Fibroblast of lung (primary cell): ENCODE data around the gene PTPN2. TPM values are rescaled to one million over a fixed set of nuclear protein-coding genes. Genes with fewer than 3 reads are reported as not detected.

ENCODE experiments used
- DNase-seq, 2 donors: peaks; one replicate each; pipeline versions ENCODE4 v3.0.0 to v3.0.0-alpha.2; 2010; ENCODE audit warnings: low read depth in 2 of 2
- H2AFZ ChIP-seq: 2 replicates; pipeline ENCODE4 v1.5.1; 2012; ENCODE audit warnings: low read length, control low read depth, inconsistent platforms
- H3K27ac ChIP-seq: 2 replicates; pipeline ENCODE4 v1.5.1; 2011; ENCODE audit warnings: low read length, control low read depth; ENCODE audit not compliant: insufficient read depth
- H3K27me3 ChIP-seq: 2 replicates; pipeline ENCODE4 v1.5.1; 2011; ENCODE audit warnings: mild to moderate bottlenecking, low read length; ENCODE audit not compliant: control insufficient read depth, insufficient read depth
- H3K36me3 ChIP-seq: 2 replicates; pipeline ENCODE4 v1.5.1; 2011; ENCODE audit warnings: low read length; ENCODE audit not compliant: control insufficient read depth, insufficient read depth
- H3K4me1 ChIP-seq: 2 replicates; pipeline ENCODE4 v1.5.1; 2011; ENCODE audit warnings: low read length; ENCODE audit not compliant: control insufficient read depth, insufficient read depth; ENCODE audit errors: extremely low read depth
- H3K4me2 ChIP-seq: 2 replicates; pipeline ENCODE4 v1.5.1; 2011; ENCODE audit warnings: low read length, control low read depth; ENCODE audit not compliant: insufficient read depth; ENCODE audit errors: extremely low read depth
- H3K4me3 ChIP-seq, 4 experiments: fragments of 200-600 bp in 1 of 4; sonication (generic) in 1 of 4; replicated peaks in 1 of 4; 2 replicates each; pipeline ENCODE4 v1.5.1; 2011 to 2016; ENCODE audit warnings: low read length in 4 of 4, low read depth in 3 of 4, mild to moderate bottlenecking in 3 of 4, control low read depth in 2 of 4, inconsistent platforms in 1 of 4, mixed read lengths in 1 of 4; ENCODE audit not compliant: insufficient read depth in 1 of 4; ENCODE audit errors: control extremely low read depth in 1 of 4
- H3K79me2 ChIP-seq: 2 replicates; pipeline ENCODE4 v1.5.1; 2012; ENCODE audit warnings: mild to moderate bottlenecking, low read length, inconsistent platforms; ENCODE audit not compliant: control insufficient read depth, insufficient read depth
- H3K9ac ChIP-seq: 2 replicates; pipeline ENCODE4 v1.5.1; 2011; ENCODE audit warnings: mild to moderate bottlenecking, low read length, control low read depth; ENCODE audit not compliant: insufficient read depth
- H3K9me3 ChIP-seq: 2 replicates; pipeline ENCODE4 v1.5.1; 2012; ENCODE audit warnings: low read depth, low read length; ENCODE audit not compliant: control insufficient read depth, insufficient read depth
- H4K20me1 ChIP-seq: 2 replicates; pipeline ENCODE4 v1.5.1; 2011; ENCODE audit warnings: low read length; ENCODE audit not compliant: control insufficient read depth, insufficient read depth; ENCODE audit errors: extremely low read depth
- CTCF ChIP-seq, 2 donors: IDR thresholded peaks in 1 of 2; conservative IDR thresholded peaks in 1 of 2; 1 replicate in 1 of 2; 2 replicates in 1 of 2; pipeline ENCODE4 v1.5.1; 2011 to 2012; ENCODE audit warnings: low read length in 2 of 2, control low read depth in 1 of 2, inconsistent platforms in 1 of 2, low read depth in 1 of 2, mild to moderate bottlenecking in 1 of 2
- EZH2 ChIP-seq: IDR thresholded peaks from 2 replicates; pipeline ENCODE4 v1.5.1; 2012; ENCODE audit warnings: low read length, control low read depth, mild to moderate bottlenecking; ENCODE audit errors: missing control alignments
- polyA plus RNA-seq, 2 donors: library from polyadenylated mRNA; depleted of rRNA in 1 of 2; stranded (reverse) in 1 of 2; unstranded in 1 of 2; fragments of >200 nt; gene quantifications; 2 replicates each; pipeline ENCODE4 v1.2.1, GENCODE V29; 2011 to 2012; ENCODE audit warnings: missing spikeins in 1 of 2
- total RNA-seq: library from RNA; depleted of rRNA; stranded (reverse); fragments of >200 nt; gene quantifications from 2 replicates; pipeline ENCODE4 v1.2.1, GENCODE V29; 2014

Gene PTPN2
- total and polyA plus RNA-seq, 2 donors (not counting 1 experiment from before 2014, with no cell fraction given) = 23.6 to 23.7 TPM

GRCh38 chr18:12768625-12769024 is 115.4 kb downstream of the PTPN2 start:
- Histone ChIP-seq H3K4me3 (no peak overlapping the region), H3K9ac (no peak overlapping the region), H3K27me3 (no peaks in the 10 kb centered on the region), H4K20me1 (no peaks in the 10 kb centered on the region), H3K27ac (no peak overlapping the region), H3K4me2 (no peak overlapping the region), H3K9me3 (no peaks in the 10 kb centered on the region), H3K36me3 (no peaks in the 10 kb centered on the region), H3K4me1 (no peaks in the 10 kb centered on the region), H2AFZ (no peak overlapping the region), H3K79me2 (no peaks in the 10 kb centered on the region)
- TF ChIP-seq CTCF (conservative IDR thresholded peaks at IDR 0.05 in 1 of 2, IDR thresholded peaks at IDR 0.05 in 1 of 2; ENCODE audit: low read depth in 1 of 2, low read length in 2 of 2) (no peak), EZH2 (no peak)
- DNase-seq = peak; percentile 9 to 37

DNA sequence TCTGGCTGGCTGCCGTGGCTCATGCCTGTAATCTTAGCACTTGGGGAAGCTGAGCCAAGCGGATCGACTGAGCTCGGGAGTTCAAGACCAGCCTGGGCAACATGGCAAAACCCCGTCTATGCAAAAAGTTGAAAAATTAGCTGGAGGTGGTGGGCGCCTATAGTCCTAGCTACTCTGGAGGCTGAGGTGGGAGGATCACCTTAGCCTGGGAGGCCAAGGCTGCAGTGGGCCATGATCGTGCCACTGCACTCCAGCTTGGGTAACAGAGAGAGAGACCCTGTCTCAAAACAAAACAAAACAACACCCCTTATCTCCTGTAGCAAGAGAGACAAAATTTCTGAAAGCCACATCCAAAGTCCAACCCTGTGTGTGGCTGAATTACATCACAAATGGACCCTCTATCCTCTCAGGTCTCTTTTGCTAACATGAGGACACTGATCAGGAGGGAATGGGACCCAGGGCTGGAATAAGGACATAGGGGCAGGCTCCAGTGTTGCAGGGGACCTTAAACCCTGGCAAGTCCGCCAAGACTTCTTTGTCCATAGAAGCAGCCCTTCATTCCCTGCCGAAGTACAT is 116.4 kb downstream of the PTPN2 start:
- DNase-seq = no peak
- no peak overlapping the region for H2AFZ ChIP-seq
- no peaks in the 10 kb centered on the region for H3K9me3 ChIP-seq
- no peaks in the 10 kb centered on the region for H3K79me2 ChIP-seq
- H3K27ac ChIP-seq = no peak overlapping the region
- H3K4me1 ChIP-seq = no peaks in the 10 kb centered on the region
- TF ChIP-seq CTCF (conservative IDR thresholded peaks at IDR 0.05 in 1 of 2, IDR thresholded peaks at IDR 0.05 in 1 of 2; ENCODE audit: low read depth in 1 of 2, low read length in 2 of 2) (no peak), EZH2 (no peak)
- H3K9ac ChIP-seq = no peak overlapping the region
- H3K4me2 ChIP-seq = no peak overlapping the region
- H3K27me3 ChIP-seq = no peaks in the 10 kb centered on the region
- H3K36me3 ChIP-seq = no peaks in the 10 kb centered on the region
- H4K20me1 ChIP-seq = no peaks in the 10 kb centered on the region
- H3K4me3 ChIP-seq = no peak overlapping the region

GRCh38 chr18:12766986-12767433 is 117.0 kb downstream of the PTPN2 start:
- Histone ChIP-seq H3K4me3 (no peak overlapping the region), H3K4me2 (no peak overlapping the region)

More at GRCh38 chr18:12766986-12767433, 117.0 kb downstream of the PTPN2 start:
- Histone ChIP-seq H3K9ac (no peak overlapping the region), H2AFZ (no peak overlapping the region), H3K27ac (no peak overlapping the region), H4K20me1 (no peaks in the 10 kb centered on the region), H3K27me3 (no peaks in the 10 kb centered on the region), H3K36me3 (no peaks in the 10 kb centered on the region), H3K9me3 (no peaks in the 10 kb centered on the region), H3K4me1 (no peaks in the 10 kb centered on the region), H3K79me2 (no peaks in the 10 kb centered on the region)
- no peak for DNase-seq
- TF ChIP-seq EZH2 (no peak), CTCF (conservative IDR thresholded peaks at IDR 0.05 in 1 of 2, IDR thresholded peaks at IDR 0.05 in 1 of 2; ENCODE audit: low read depth in 1 of 2, low read length in 2 of 2) (no peak)
